Midbrain (tissue), 1 donor: ENCODE results near the gene OLFML3.

ENCODE experiments used
- DNase-seq: peaks from one replicate; lab custom pipeline; 2025; lab: John Stamatoyannopoulos, UW

The OLFML3 gene

DNA sequence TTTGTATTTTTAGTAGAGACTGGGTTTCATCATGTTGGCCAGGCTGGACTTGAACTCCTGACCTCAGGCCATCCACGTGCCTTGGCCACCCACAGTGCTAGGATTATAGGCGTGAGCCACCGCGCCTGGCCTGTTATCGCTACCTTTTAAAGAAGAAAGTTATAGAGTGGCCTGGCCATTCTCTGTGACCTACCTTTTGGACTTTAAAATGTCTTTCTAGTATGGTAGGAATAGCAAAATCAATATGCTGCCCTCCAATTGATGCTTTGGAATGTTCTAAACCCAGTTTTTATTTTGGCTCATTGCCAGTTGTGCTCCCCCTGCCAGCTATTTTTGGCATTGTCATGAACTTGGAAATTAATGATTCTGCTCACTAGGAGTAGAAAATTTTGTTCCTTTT is 30.3 kb upstream of the OLFML3 start:
- no peak for DNase-seq

GRCh38 chr1:113950908-113951307 is 28.4 kb upstream of the OLFML3 start:
- DNase-seq = no peak

DNA sequence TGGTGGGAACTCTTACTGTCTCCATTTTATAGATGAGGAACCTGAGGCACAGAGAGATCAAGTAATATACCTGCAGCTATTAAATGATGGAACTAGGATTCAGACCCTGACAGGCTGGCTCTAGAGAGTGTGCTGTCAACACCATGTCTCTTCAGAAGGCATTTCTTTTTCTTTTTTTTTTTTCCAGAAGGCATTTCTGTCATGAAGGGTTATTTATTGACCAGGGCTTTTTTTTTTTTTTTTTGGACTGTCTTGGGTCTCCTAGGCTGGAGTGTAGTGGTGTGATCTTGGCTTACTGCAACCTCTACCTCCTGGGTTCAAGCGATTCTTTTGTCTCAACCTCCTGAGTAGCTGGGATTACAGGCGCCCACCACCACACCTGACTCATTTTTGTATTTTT is 27.6 kb upstream of the OLFML3 start:
- no peak for DNase-seq

GRCh38 chr1:113957984-113958383 is 21.3 kb upstream of the OLFML3 start:
- no peak for DNase-seq

DNA sequence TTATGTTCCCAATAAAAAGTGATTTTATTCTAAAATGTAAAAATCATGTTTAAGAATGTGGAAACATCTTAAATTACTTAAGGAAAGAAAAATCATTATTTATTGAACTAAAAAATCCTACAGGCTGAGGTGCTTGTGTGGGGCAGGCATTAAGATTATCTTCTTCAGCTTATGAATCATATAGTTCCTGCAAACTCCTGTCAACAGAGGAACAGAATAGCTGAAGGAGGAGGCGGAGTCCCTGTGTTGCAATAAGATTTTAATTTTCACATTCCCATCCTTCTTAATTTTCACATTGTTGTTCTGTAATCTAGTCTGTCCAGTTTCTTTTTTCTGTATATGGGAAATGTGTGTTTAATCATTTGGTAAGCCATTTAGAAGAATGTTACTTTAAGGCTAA is 20.6 kb upstream of the OLFML3 start:
- no peak for DNase-seq

DNA sequence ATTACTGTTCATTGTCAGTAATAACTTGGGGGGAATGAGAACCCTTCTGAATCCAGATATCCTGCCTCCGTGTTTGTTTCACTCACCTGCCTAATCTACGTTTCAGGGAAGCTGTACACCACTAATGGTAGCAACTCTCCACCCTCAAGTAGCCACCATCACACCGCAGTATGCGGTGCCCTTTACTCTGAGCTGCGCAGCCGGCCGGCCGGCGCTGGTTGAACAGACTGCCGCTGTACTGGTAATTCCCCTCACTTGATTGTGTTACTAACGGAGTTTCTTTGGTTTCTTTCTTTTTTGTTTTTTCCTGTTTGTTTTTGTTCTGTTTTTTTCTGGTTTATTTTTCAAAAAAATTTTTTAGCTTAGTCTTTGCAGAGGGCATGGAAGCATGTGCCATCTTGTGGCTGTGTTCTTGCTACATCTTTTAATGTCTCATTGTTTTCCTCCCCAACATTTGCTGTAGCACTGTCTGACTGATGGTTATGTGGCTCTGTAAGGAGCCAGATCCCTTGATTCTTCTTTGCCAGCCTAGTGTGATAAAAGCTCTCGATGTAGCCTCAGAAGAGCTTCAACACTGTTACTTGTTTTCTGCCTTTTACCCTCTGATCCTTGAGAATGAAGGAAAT is 15.9 kb upstream of the OLFML3 start:
- DNase-seq = no peak

GRCh38 chr1:113965703-113966412 is 13.4 kb upstream of the OLFML3 start:
- DNase-seq = no peak

DNA sequence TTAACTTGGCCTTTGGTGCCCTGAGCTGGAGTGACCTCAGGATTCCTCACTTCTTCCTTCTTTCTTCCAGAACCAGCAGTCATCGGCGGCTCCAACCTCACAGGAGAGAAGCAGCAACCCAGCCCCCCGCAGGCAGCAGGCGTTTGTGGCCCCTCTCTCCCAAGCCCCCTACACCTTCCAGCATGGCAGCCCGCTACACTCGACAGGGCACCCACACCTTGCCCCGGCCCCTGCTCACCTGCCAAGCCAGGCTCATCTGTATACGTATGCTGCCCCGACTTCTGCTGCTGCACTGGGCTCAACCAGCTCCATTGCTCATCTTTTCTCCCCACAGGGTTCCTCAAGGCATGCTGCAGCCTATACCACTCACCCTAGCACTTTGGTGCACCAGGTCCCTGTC is 6.3 kb upstream of the OLFML3 start:
- DNase-seq = no peak

DNA sequence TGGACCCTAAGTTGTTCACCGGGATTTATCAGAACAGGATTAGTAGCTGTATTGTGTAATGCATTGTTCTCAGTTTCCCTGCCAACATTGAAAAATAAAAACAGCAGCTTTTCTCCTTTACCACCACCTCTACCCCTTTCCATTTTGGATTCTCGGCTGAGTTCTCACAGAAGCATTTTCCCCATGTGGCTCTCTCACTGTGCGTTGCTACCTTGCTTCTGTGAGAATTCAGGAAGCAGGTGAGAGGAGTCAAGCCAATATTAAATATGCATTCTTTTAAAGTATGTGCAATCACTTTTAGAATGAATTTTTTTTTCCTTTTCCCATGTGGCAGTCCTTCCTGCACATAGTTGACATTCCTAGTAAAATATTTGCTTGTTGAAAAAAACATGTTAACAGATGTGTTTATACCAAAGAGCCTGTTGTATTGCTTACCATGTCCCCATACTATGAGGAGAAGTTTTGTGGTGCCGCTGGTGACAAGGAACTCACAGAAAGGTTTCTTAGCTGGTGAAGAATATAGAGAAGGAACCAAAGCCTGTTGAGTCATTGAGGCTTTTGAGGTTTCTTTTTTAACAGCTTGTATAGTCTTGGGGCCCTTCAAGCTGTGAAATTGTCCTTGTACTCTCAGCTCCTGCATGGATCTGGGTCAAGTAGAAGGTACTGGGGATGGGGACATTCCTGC is 3.9 kb upstream of the OLFML3 start:
- no peak for DNase-seq

GRCh38 chr1:113976609-113977278 is 2.5 kb upstream of the OLFML3 start:
- peak; percentile 9 for DNase-seq

GRCh38 chr1:113977906-113978305 is 1.4 kb upstream of the OLFML3 start:
- no peak for DNase-seq

DNA sequence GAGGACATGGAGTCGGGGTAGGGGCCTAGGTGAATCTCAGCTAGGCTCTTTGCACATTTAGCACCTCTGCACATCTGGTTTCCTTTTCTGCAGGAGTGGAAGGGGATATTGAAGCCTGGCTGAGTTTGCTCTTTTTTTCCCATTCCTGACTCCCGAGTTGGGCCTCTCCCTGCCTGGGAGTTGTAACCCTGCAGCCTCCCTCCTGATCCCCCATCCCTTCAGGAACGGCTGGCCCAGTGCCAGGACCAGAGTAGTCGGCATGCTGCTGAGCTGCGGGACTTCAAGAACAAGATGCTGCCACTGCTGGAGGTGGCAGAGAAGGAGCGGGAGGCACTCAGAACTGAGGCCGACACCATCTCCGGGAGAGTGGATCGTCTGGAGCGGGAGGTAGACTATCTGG is 836 bp downstream of the OLFML3 start:
- DNase-seq = no peak

DNA sequence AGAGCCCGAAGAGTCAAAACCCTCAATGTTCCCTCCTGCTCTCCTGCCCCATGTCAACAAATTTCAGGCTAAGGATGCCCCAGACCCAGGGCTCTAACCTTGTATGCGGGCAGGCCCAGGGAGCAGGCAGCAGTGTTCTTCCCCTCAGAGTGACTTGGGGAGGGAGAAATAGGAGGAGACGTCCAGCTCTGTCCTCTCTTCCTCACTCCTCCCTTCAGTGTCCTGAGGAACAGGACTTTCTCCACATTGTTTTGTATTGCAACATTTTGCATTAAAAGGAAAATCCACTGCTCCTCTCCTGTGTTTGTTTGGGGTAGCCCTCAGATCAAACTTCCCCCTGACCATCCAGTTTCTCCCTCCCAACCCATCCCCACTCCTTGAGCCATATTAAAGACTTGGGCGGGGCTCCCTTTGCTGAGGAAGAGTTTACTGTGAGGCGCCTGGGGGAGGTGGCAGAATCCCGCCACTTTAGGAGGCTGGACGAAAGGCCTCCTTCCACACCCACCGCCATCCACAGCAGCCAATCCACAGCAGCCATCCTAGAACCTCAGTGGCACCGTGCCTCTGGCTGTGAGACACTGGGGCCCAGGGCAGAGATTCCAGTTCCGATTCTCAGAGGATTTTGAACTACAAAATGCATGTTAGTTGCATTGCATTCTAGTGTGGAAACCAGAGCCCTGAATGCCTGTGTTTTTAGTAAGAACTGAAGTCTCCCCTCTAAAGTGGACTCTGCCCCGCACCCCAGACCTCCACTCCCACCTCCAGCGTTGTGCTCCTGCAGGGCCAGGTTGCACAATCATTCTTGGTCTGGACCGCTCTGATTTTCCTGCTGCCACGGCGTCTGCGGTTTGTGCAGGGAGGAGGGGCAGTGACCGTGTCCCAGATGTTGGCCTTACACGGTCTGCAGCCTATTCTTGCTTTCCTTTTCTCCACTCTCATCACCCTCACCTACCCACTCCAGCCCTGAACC is 3.0 kb downstream of the OLFML3 start:
- DNase-seq = peak; percentile 5

DNA sequence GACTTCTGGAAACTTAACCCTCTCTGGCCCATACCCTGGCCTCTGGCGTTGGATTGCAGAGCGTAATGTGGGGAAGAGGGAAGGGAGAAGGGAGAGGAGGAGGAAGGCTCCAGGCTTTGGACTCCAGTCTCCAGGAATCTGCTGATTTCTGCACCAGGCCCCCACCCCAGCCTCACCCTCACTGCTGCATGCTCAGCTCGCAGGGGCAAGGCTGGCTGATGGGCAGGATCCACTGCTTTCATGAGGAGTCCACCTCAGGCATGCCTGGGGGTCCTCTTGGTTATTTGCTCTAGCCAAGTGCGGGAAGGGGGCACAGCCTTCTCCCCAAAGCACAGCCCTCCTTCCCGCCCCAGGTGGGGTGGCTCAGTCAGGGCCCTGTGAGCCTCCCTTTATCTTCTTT is 3.7 kb downstream of the OLFML3 start:
- no peak for DNase-seq

- no peak for DNase-seq
Observed at GRCh38 chr1:113983391-113983790, 4.1 kb downstream of the OLFML3 start.

- no peak for DNase-seq
Observed at GRCh38 chr1:113983826-113984225, 4.6 kb downstream of the OLFML3 start.

DNA sequence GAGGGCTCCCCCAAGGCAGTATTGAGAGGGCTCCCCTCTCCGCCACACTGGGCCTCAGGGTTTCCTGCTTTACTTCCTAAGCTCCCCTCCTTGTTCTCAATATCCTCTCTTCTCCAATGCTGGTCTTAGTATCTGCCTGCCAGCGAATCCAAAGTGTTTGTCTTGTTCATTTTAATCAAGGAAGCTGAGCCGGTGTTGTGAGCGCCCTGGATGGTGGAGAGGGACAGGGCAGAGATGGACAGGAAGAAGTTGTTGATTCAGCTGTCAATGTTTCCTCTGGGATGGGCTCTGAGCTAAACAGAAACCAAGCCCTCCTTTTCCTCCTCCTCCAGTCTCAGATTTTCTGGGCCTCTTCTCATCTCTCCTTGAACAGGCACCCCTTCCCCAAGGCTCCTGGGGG is 5.4 kb downstream of the OLFML3 start:
- no peak for DNase-seq

GRCh38 chr1:113986802-113987201 is 7.5 kb downstream of the OLFML3 start:
- DNase-seq = no peak

DNA sequence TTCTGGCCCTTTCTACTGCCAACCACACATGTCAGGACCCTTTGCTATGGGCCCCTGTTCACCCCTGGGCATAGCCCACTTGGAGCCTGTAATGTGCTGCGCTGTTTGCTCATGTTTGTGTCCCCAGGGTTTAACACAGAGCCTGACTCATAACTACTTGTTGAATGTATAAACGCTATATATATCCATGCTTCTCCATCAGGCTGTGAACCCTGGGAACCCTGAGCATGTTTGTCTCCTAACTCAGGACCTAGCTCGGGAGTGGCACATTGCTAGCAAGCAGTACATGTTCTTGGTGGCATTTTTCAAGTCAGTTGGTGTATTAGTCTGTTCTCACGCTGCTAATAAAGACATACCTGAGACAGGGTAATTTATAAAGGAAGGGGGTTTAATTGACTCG is 8.0 kb downstream of the OLFML3 start:
- DNase-seq = no peak

- DNase-seq = no peak
Observed at GRCh38 chr1:113990530-113990929, 11.3 kb downstream of the OLFML3 start.

DNA sequence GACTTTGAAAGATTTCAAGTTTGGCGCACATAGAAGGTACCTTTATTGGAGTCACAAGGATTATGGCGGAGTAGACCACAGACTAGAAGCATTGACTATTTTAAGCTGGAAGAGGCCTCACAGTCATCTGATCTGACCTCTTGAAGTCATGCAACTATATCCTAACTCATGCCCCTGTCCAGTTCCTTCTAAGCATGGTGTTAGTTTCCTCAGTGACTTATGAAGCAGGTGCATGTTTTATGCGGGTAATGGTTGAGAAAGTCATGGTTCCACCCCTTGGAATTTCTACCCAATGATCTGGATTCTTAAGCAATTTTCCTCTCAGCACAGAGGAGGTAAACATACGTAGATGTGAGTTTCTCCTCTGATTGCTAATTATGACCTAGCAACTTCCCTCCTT is 11.7 kb downstream of the OLFML3 start:
- no peak for DNase-seq
